Natural killer cell (primary cell): ENCODE results near the gene UGT1A9. TPM values are rescaled to one million over a fixed set of nuclear protein-coding genes. Genes with fewer than 3 reads are reported as not detected.

Experiments used
- ATAC-seq, 3 donors: fragments of 150-1000 bp in 2 of 3; fragments of 200-7000 bp in 1 of 3; cut with Tn5 transposase; 1 replicate in 1 of 3; 2 replicates in 2 of 3; pipeline ENCODE4 v1.10.0; 2021; ENCODE audit warnings: mild to moderate bottlenecking in 2 of 3, moderate library complexity in 2 of 3
- DNase-seq, 2 donors: peaks; one replicate each; pipeline versions ENCODE4 v3.0.0 to v3.0.0-alpha.2; 2013 to 2021; ENCODE audit warnings: mixed read lengths in 1 of 2
- H3K27ac ChIP-seq: one replicate; pipeline ENCODE4 v1.5.1; 2013; ENCODE audit warnings: mild to moderate bottlenecking, low read length
- H3K27me3 ChIP-seq: one replicate; pipeline ENCODE4 v1.6.1; 2013; ENCODE audit warnings: low read length; ENCODE audit not compliant: control insufficient read depth, insufficient read depth
- H3K36me3 ChIP-seq: one replicate; pipeline ENCODE4 v1.6.1; 2013; ENCODE audit warnings: low read length; ENCODE audit not compliant: control insufficient read depth, insufficient read depth
- H3K4me1 ChIP-seq: one replicate; pipeline ENCODE4 v1.6.1; 2013; ENCODE audit warnings: low read length; ENCODE audit not compliant: control insufficient read depth, insufficient read depth
- H3K4me3 ChIP-seq: one replicate; pipeline ENCODE4 v1.5.1; 2013; ENCODE audit warnings: low read length
- H3K9me3 ChIP-seq: one replicate; pipeline ENCODE4 v1.6.1; 2013; ENCODE audit warnings: low read length; ENCODE audit not compliant: control insufficient read depth, insufficient read depth
- H3K27ac Mint-ChIP-seq, 2 donors: one replicate each; pipeline ENCODE4 v1.8.0; 2022; ENCODE audit warnings: mild to moderate bottlenecking in 2 of 2, mixed read lengths in 2 of 2, moderate library complexity in 1 of 2
- H3K27me3 Mint-ChIP-seq, 2 donors: one replicate each; pipeline ENCODE4 v1.8.0; 2022; ENCODE audit warnings: low read depth in 2 of 2, mixed read lengths in 2 of 2
- H3K36me3 Mint-ChIP-seq: one replicate; pipeline ENCODE4 v1.8.0; 2022; ENCODE audit warnings: mixed read lengths
- H3K4me1 Mint-ChIP-seq, 2 donors: one replicate each; pipeline ENCODE4 v1.8.0; 2022; ENCODE audit warnings: mixed read lengths in 2 of 2
- H3K4me3 Mint-ChIP-seq: one replicate; pipeline ENCODE4 v1.8.0; 2022; ENCODE audit warnings: mild to moderate bottlenecking, moderate library complexity, mixed read lengths
- H3K9me3 Mint-ChIP-seq, 2 donors: one replicate each; pipeline ENCODE4 v1.8.0; 2022; ENCODE audit warnings: mixed read lengths in 2 of 2
- CTCF ChIP-seq: fragments of 200-600 bp; IDR thresholded peaks from one replicate; pipeline ENCODE4 v1.8.0; 2022; ENCODE audit warnings: antibody characterized with exemption
- WGBS: methylation state at CpG from one replicate; pipeline ENCODE4 v1.1.7; 2013; ENCODE audit warnings: missing lambda C conversion rate; ENCODE audit not compliant: insufficient coverage; 5-methylcytosine and 5-hydroxymethylcytosine counted together
- intact Hi-C: fragments of 100-400 bp; cut with micrococcal nuclease; formaldehyde crosslinking; loops from one replicate; pipeline ENCODE4 v1.14.2; 2022
- total RNA-seq, 4 donors: library from RNA; stranded (reverse); fragments of 120-200 nt in 1 of 4; gene quantifications; one replicate each; pipeline versions ENCODE4 v1.2.3 to v1.2.4, GENCODE V29; 2013 to 2022

UGT1A9 gene
- total RNA-seq, 3 donors from 2014 or later (not counting 1 experiment from before 2014, with no cell fraction given): not detected

GRCh38 chr2:233819884-233820773 lies 148.4 kb downstream of the UGT1A9 start:
- no peak for DNase-seq
- no peak for TF ChIP-seq CTCF
- Histone ChIP-seq H3K4me3 (no peak overlapping the region), H3K36me3 (no peaks in the 10 kb centered on the region), H3K4me1 (no peaks in the 10 kb centered on the region), H3K9me3 (no peaks in the 10 kb centered on the region), H3K27ac (no peak overlapping the region), H3K27me3 (no peaks in the 10 kb centered on the region)
- intact Hi-C loops: no loop called here
- no peak for ATAC-seq
- Mint-ChIP-seq H3K27me3 (peaks cover 10 to 14% of the 10 kb centered on the region in 2 donors), H3K36me3 (no peaks in the 10 kb centered on the region), H3K27ac (no peak overlapping the region), H3K9me3 (no peaks in the 10 kb centered on the region), H3K4me1 (peaks cover 0 to 5% of the 10 kb centered on the region in 2 donors), H3K4me3 (no peak overlapping the region)
- 83% methylated on average over 18 of the region's 18 CpGs for WGBS

- Mint-ChIP-seq H3K27ac (no peak overlapping the region), H3K27me3 (peaks cover 8 to 10% of the 10 kb centered on the region in 2 donors), H3K4me1 (peaks cover 0 to 5% of the 10 kb centered on the region in 2 donors), H3K36me3 (no peaks in the 10 kb centered on the region), H3K4me3 (no peak overlapping the region), H3K9me3 (no peaks in the 10 kb centered on the region)
- Histone ChIP-seq H3K36me3 (no peaks in the 10 kb centered on the region), H3K4me1 (no peaks in the 10 kb centered on the region), H3K4me3 (no peak overlapping the region), H3K27me3 (no peaks in the 10 kb centered on the region), H3K9me3 (no peaks in the 10 kb centered on the region), H3K27ac (no peak overlapping the region)
- intact Hi-C loops: no loop called here
- no peak for TF ChIP-seq CTCF
- WGBS: 94% methylated on average over 6 of the region's 6 CpGs
- ATAC-seq (no peak), DNase-seq (no peak)
Measured at GRCh38 chr2:233820774-233821105, 149.0 kb downstream of the UGT1A9 start.

GRCh38 chr2:233821196-233821595 lies 149.5 kb downstream of the UGT1A9 start:
- DNase-seq (no peak), ATAC-seq (no peak)
- Mint-ChIP-seq H3K36me3 (no peaks in the 10 kb centered on the region), H3K4me1 (peaks cover 0 to 5% of the 10 kb centered on the region in 2 donors), H3K27me3 (peaks cover 3 to 12% of the 10 kb centered on the region in 2 donors), H3K27ac (no peak overlapping the region), H3K9me3 (no peaks in the 10 kb centered on the region), H3K4me3 (no peak overlapping the region)
- Histone ChIP-seq H3K4me3 (no peak overlapping the region), H3K27ac (no peak overlapping the region), H3K9me3 (no peaks in the 10 kb centered on the region), H3K27me3 (no peaks in the 10 kb centered on the region), H3K36me3 (no peaks in the 10 kb centered on the region), H3K4me1 (no peaks in the 10 kb centered on the region)
- WGBS: 91% methylated on average over 3 of the region's 3 CpGs
- intact Hi-C loops: no loop called here
- no peak for TF ChIP-seq CTCF
